ENCODE results near the gene ZFYVE19. TPM values are rescaled to one million over a fixed set of nuclear protein-coding genes. Genes with fewer than 3 reads are reported as not detected.

Gene ZFYVE19
- total RNA-seq, 2 experiments from 2014 or later, result 22.8 to 29.3 TPM

DNA sequence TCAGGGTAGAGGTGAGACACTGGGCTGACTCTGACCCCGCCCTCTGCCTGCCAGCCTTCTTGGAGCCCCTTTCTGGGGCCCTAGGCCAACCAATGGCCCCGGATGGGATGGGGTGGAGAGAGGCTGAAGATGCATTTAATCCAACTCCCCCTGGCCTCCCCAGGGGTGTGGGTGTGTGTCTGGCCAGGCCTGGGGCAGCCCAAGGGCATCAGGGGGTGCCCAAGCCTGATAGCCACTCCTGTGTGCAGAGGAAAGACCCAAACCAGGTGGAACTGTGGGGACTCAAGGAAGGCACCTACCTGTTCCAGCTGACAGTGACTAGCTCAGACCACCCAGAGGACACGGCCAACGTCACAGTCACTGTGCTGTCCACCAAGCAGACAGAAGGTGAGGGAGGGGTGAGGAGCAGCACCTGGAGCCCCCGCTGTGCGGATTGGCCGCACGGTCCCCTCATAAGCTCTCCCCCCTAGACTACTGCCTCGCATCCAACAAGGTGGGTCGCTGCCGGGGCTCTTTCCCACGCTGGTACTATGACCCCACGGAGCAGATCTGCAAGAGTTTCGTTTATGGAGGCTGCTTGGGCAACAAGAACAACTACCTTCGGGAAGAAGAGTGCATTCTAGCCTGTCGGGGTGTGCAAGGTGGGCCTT lies 46.5 kb downstream of the ZFYVE19 start:
- no peaks in the 10 kb centered on the region for H4K20me1 ChIP-seq (ENCODE audit: insufficient read depth, low read length)
- no peak overlapping the region for H3K27ac ChIP-seq (ENCODE audit: low read depth, low read length, poor library complexity, severe bottlenecking)
- no TSS peak for BruUV-seq (replicated peaks)
- no peak overlapping the region for H3K4me2 ChIP-seq (ENCODE audit: low read length)
- H3K36me3 ChIP-seq (ENCODE audit: insufficient read depth, low read length), result no peaks in the 10 kb centered on the region
- H3K9me3 ChIP-seq (ENCODE audit: low read length), result no peaks in the 10 kb centered on the region
- POLR2A ChIA-PET, result no interaction called here
- no peak for DNase-seq (ENCODE audit: low spot score)
- CTCF ChIA-PET (ENCODE audit: unreplicated experiment), result no interaction called here
- no peaks in the 10 kb centered on the region for H3K79me2 ChIP-seq (ENCODE audit: insufficient read depth, low read depth, low read length)
- H2AFZ ChIP-seq (ENCODE audit: low read length), result no peak overlapping the region
- no peak overlapping the region for H3K4me3 ChIP-seq (ENCODE audit: low read depth, low read length, poor library complexity, severe bottlenecking)
- no peaks in the 10 kb centered on the region for H3K9me2 ChIP-seq (ENCODE audit: insufficient read depth, low read length)
- H3K4me1 ChIP-seq (ENCODE audit: insufficient read depth, low read length, poor library complexity, severe bottlenecking), result peaks cover 14% of the 10 kb centered on the region
- TF ChIP-seq CTCF (conservative IDR thresholded peaks at IDR 0.05; ENCODE audit: low read length) (no peak), EZH2phosphoT487 (IDR thresholded peaks at IDR 0.05; ENCODE audit: borderline replicate concordance, low read depth, low read length) (no peak)
- intact Hi-C loops (cut with micrococcal nuclease; ENCODE audit: unreplicated experiment), result no loop called here

- no peak for DNase-seq (ENCODE audit: low spot score)
- Histone ChIP-seq H3K36me3 (ENCODE audit: insufficient read depth, low read length) (no peaks in the 10 kb centered on the region), H3K4me3 (ENCODE audit: low read depth, low read length, poor library complexity, severe bottlenecking) (no peak overlapping the region), H3K9me3 (ENCODE audit: low read length) (no peaks in the 10 kb centered on the region), H3K4me1 (ENCODE audit: insufficient read depth, low read length, poor library complexity, severe bottlenecking) (peaks cover 15% of the 10 kb centered on the region), H2AFZ (ENCODE audit: low read length) (no peak overlapping the region), H3K9me2 (ENCODE audit: insufficient read depth, low read length) (no peaks in the 10 kb centered on the region), H3K79me2 (ENCODE audit: insufficient read depth, low read depth, low read length) (no peaks in the 10 kb centered on the region), H3K27ac (ENCODE audit: low read depth, low read length, poor library complexity, severe bottlenecking) (no peak overlapping the region), H3K4me2 (ENCODE audit: low read length) (no peak overlapping the region), H4K20me1 (ENCODE audit: insufficient read depth, low read length) (no peaks in the 10 kb centered on the region)
- ChIA-PET POLR2A (no interaction called here), CTCF (ENCODE audit: unreplicated experiment) (no interaction called here)
- no TSS peak for BruUV-seq (replicated peaks)
- intact Hi-C loops (cut with micrococcal nuclease; ENCODE audit: unreplicated experiment), result no loop called here
- TF ChIP-seq EZH2phosphoT487 (IDR thresholded peaks at IDR 0.05; ENCODE audit: borderline replicate concordance, low read depth, low read length), result no peak
- TF ChIP-seq CTCF (conservative IDR thresholded peaks at IDR 0.05; ENCODE audit: low read length), result no peak
Measured at GRCh38 chr15:40854161-40854560, 47.3 kb downstream of the ZFYVE19 start.

- Histone ChIP-seq H3K36me3 (ENCODE audit: insufficient read depth, low read length) (no peaks in the 10 kb centered on the region), H3K9me2 (ENCODE audit: insufficient read depth, low read length) (no peaks in the 10 kb centered on the region), H2AFZ (ENCODE audit: low read length) (no peak overlapping the region), H3K79me2 (ENCODE audit: insufficient read depth, low read depth, low read length) (no peaks in the 10 kb centered on the region), H3K9me3 (ENCODE audit: low read length) (no peaks in the 10 kb centered on the region), H4K20me1 (ENCODE audit: insufficient read depth, low read length) (no peaks in the 10 kb centered on the region), H3K4me2 (ENCODE audit: low read length) (no peak overlapping the region), H3K27ac (ENCODE audit: low read depth, low read length, poor library complexity, severe bottlenecking) (no peak overlapping the region), H3K4me3 (ENCODE audit: low read depth, low read length, poor library complexity, severe bottlenecking) (no peak overlapping the region), H3K4me1 (ENCODE audit: insufficient read depth, low read length, poor library complexity, severe bottlenecking) (peaks cover 17% of the 10 kb centered on the region)
- intact Hi-C loops (cut with micrococcal nuclease; ENCODE audit: unreplicated experiment), result loop anchor here (5.0 kb wide), 1 partner anchor 97 kb away; the partner anchor contains the start of gene CHAC1
- ChIA-PET CTCF (ENCODE audit: unreplicated experiment) (interaction anchor here (1.2 kb wide), 1 partner anchor 39 kb away, joined by 5 read pairs; the partner anchor contains the start of gene VPS18), POLR2A (interaction anchor here (0.6 to 1.6 kb wide), 2 partner anchors 23 to 58 kb away, joined by 3 to 4 read pairs; no protein-coding TSS in a partner anchor)
- DNase-seq (ENCODE audit: low spot score), result no peak
- BruUV-seq (replicated peaks), result no TSS peak
- TF ChIP-seq EZH2phosphoT487 (IDR thresholded peaks at IDR 0.05; ENCODE audit: borderline replicate concordance, low read depth, low read length) (no peak), CTCF (conservative IDR thresholded peaks at IDR 0.05; ENCODE audit: low read length) (no peak)
Measured at GRCh38 chr15:40855706-40856234, 48.9 kb downstream of the ZFYVE19 start.

Measured in OCI-LY7 (cell line).